ENCODE data around the gene CLIP4.
"Not testable (repeated sequence)": the region's sequence is repeated elsewhere in the genome, so short reads cannot be mapped to it uniquely, and the experiment has no call there.

CLIP4 gene

DNA sequence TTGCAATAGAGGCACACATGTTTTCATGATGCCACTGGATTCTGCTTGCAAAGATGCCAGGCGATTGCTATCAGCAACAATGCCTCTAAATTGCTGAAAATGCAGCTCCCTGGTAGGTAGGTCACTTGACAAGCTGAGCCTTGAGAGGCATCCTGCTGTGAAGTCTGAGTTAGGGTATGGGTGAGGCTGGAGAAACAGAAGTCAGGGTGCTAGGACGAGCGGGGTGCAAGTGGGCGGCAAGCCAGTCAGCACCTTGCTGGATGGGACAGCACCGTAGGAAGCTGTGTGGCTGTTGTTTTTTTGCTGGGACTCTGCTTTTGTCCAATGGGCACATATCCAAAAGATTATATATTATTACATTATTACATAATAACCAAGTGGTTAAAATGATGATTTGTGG lies 10.5 kb upstream of the CLIP4 start:
- DNase-seq (ENCODE audit: low read depth, low spot score): no peak

DNA sequence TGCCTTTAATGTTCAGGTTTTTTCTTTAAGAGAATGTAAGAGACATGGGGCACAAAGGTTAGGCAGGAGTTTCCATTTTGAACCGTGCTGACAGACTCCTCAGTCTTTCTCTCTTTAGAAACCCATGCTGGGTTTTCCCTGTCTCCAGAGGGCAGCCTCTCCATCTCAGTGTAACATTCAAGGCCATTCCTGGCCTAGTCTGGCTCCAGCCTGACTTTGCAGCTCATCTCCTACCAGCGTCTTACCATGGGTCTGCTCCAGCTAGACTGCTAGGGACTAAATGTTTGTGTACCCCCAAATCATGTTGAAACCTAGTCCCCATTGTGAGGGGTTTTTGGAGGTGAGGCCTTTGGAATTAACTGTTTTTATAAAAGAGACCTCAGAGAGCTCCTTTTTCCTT lies 9.8 kb upstream of the CLIP4 start:
- no peak for DNase-seq (ENCODE audit: low read depth, low spot score)

DNA sequence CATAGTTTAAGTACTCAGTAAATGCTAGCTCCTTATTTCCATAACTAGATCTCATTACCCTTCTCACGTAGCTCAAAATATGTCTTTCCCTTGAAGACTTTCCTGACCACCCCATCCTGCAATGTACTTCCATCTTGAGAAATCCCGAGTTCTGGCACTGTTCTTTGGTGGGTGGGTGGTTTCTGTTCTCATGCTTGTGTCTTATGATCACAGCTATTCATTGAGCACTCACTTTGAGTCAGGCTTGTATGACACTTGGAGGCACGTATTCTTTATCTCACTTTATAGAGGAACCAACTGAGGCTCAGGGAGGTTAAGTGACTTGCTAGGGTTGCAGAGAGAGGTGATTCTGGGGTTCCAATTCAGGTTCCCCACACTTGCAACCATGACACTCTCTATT lies 9.0 kb upstream of the CLIP4 start:
- DNase-seq (ENCODE audit: low read depth, low spot score): no peak

DNA sequence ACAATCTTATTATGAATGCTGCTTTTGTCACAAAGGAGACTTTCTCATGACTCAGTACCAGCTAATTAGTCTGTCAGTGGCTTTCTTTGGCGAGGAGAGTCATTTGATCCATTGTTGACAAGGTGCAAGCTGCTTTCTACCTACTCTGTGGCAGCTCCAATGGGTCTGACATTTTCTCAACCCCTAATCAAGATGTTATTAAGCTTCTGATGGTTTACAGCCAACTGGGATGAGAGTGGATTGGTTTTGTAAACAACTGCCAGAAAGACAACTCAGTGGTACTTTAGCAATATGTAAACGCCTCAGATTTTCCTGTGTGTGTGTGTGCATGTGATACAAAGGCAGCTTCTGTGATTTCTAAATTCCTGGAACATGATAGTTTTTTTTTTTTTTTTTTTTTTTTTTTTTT lies 8.2 kb upstream of the CLIP4 start:
- no peak for DNase-seq (ENCODE audit: low read depth, low spot score)

DNA sequence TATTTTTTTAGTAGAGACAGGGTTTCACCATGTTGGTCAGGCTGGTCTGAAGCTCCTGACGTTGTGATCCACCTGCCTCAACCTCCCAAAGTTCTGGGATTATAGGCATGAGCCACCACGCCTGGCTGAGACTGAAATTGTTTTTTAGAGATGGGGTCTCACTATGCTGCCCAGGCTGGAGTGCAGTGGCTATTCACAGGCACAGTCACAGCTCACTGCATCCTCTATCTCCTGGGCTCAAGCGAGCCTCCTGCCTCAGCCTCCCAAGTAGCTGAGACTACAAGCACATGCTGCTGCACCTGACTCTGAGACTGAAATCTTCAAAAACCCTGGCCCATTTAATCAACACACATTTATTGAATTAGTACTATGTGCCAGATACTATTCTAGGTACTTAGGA lies 7.7 kb upstream of the CLIP4 start:
- DNase-seq (ENCODE audit: low read depth, low spot score): not testable (repeated sequence)

DNA sequence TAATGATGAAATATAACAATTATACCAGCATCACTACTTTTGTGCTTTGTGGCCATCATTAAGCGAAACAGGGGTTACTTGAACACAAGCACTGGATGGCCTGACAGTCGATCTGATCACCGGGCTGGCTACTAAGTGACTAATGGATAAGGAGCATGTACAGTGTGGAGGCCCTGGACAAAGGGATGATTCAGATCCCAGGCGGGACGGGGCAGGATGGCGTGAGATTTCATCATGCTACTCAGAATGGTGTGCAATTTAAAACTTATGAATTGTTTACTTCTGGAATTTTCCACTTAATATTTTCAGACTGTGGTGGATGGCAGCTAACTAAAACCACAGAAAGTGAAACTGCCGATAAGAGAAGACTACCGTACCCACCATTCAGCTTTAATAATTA lies 7.0 kb upstream of the CLIP4 start:
- DNase-seq (ENCODE audit: low read depth, low spot score): no peak

DNA sequence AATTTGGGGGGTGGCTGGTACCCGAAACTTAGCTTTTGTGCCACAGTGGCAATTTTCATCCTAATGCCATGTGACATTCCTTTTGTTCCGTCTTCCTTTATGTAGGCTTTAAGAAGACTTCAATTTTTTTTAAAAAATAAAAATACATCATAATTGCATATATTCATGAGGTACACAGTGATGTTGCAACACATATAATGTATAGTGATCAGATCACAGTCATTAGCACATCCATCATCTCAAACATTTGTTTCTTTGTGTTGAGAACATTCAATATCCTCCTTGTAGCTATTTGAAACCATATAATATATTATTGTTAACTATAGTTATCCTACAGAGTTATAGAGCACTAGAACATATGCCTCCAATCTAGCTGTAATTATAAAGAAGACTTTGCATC lies 6.0 kb upstream of the CLIP4 start:
- no peak for DNase-seq (ENCODE audit: low read depth, low spot score)

DNA sequence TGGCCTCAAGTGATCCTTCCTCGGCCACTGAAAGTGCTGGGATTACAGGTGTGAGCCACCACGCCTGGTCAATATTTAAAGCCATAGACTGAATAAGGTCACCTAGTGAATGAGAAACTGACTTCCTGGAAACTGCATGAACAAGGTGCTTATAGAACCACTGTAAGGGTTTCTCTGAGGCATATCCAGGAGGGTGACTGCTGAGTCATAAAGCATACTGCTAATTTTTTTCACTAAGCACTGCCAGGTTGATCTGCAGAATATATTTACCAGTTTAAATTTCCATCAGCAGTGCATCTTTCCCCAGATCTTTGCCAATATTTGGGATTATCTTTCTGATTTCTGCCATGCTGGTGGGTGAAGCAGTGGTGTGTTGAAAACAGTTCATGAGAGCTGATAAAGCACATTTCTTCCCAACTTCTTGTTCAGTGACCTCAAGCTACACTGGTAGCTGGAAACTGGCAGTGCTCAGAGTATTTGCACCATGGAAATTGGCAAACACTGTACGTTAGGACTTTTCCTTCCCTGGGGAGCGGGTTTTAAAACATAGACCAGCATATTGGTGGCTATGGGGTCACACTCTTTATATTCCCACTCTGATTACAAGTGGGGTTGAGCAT lies 4.2 kb upstream of the CLIP4 start:
- DNase-seq (ENCODE audit: low read depth, low spot score): no peak

DNA sequence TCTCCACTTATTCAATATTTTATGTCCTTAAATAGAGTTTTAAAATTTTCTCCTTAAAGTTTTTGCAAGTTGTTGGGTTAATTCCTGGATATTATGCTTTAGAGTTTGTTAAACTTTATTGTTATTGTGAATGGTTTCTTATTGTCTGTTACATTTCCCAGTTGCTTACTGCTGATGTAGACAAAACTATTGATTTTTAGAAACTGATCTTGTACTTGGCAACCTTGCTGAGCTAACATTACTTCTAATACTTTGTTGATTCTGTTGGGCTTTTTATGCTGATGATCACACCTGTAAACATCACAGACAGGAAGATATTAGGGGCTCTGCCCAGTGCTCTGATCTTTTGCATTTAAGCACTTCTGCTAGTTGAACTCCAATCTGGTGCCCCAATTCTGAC lies 2.8 kb upstream of the CLIP4 start:
- DNase-seq (ENCODE audit: low read depth, low spot score): no peak

DNA sequence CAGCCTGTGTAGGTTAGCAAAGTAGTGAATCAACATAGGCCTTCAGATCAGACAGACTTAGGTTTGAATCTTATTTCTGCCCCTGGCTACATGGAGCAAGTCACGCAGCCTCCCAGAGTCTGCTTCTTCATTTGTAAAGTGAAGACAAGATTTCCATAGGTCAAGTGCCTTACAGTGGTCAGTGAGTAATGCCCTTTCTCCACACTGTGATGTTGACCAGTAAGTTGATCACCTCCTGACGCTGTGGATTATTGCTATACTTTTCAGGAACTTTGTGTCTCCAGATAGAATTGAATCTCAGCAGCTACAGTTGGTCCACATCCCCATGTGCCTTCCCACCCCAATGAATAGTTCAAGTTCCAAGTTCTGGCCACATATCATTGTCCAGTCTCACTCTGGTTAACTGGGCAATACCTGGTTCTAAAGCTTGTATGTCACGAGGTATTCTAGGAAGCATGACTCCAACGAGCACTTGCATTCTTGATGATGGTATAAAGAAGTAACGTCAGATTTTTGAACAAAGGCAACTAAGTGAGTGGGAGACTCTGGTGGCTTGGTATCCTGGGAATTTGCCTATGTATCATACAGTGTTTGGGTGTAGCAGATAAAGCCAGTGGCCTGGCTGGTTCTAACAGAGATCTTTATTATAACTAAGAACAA lies 2.1 kb upstream of the CLIP4 start:
- no peak for DNase-seq (ENCODE audit: low read depth, low spot score)

DNA sequence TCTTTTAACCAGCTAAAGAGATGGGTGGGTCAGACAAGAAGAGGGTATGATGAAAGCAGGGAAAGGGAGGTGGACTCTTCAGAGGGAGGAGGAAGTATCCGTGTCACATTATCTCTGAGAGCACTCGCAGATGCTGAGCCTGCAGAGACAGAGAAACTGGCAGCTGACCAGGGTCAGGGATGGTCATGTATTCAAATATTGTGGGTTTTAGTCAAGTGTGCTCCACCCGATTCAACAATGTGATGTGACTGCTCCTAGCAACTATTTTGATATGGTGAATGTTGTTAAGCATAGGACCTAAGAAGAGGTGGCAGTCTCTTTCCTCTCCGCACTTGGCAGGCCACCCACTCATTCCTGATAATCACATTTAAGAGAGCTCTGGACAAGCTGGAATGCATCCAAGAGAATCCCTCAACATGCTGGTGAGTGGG lies 1.3 kb upstream of the CLIP4 start:
- DNase-seq (ENCODE audit: low read depth, low spot score): no peak

DNA sequence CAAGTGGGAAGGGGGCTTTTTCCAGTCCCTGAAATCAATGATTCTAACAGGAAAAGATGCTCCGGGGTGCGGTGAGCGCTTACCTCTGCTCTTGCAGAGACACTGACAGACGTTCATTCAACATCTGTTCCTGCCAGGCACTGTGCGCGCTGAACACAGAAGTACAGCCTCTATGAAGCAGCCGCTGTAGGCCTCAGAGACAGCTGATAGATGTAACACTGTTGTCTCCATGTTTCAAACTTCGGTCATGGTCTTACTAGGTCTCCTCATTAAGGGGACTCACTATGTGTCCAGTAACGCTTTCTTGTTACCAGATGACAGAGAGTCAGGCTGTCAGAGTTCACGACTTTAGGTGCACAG lies 649 bp upstream of the CLIP4 start:
- no peak for DNase-seq (ENCODE audit: low read depth, low spot score)

DNA sequence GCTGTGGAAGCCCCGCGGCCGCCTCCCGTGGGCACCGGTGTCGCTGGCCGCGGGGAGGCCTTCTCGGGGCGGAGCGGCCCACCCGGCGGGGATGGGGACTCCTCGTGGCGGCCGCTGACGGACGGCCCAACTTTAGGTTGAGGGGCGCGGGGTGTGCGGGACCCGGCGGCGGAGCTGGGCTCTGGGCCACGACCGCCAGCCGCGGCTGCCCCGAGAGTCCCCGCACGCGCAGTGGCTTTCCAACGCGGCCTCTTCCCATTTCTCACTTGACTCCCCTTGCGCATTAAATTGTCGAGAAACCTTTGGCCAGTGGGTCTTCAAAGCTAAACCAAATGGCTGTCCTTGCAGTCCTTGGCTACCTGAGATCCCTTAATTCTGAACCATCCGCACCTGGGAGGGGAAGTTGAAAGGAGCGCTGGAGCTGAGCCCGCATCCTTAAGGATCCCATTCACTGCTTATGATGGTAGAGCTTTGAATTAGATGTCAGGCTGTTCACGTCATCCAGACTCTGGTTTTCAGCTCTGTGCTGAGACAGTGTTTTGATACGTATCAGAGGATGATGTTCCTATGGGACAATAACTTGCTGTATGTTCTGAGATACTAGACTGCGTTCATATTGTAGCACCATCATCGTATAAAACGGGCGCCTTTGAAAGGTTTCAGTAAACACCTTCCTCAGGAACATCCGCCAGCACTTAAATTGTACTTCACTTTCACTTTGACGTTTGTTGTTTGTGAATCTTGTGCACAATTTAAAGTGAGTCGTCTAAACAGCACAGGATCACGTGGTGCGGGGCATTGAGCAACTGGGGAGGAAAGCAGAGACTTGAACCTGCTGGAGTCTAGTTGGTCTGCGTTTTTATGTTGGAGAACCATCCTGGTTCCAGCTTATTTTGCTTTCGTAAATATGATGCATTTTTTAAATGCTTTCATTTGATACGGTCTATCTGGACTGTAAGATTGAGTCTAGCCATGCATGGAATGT lies 874 bp downstream of the CLIP4 start:
- DNase-seq (ENCODE audit: low read depth, low spot score): peak; percentile 47

DNA sequence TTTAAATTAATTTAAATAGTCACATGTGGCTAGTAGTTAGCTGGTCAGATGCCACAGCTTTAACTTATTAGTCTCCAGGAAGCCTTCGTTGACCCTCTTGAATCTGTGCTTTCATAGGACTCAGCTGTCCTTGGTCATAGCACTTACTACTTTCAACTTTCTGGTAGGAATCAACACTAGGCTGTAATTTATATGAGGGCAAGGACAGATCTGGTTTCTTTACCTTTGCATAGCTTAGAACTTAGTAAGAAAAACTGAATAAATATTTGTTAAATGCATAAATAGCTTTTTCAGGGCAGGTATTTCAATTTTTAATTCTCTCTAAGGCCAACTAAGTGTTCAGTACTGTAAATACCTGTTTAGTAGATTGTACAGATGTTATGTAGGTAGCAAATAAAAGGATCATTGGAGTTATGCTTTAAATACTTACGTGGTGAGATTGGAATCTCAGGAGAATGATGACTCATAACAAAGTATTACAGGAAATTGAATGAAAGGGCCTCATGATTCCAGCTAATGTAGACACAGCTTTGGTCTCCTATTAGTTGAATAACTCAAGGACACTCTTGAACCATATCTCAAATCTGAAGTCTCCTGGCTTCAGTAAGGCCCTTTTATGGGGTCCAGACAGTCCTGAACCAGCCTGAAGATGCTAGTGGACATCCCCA lies 2.6 kb downstream of the CLIP4 start:
- no peak for DNase-seq (ENCODE audit: low read depth, low spot score)

DNA sequence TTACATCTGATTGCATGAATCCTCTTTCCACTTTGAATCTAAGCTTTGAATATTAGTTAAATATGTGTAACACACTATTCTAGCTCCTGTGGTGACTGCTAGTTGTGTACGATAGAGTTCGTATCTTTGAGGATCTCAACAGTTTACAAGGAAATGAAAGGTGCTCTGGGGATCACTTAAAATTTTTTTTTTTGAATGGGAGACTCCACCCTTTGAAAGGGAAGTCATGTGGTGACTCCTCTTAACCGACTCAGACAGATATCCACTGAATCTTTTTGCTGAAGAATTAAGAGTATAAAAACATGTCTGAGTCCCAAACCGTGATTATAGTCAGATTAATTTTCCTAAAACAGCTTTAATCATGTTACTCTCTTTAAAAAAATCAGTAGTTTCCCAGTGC lies 4.0 kb downstream of the CLIP4 start:
- DNase-seq (ENCODE audit: low read depth, low spot score): no peak

DNA sequence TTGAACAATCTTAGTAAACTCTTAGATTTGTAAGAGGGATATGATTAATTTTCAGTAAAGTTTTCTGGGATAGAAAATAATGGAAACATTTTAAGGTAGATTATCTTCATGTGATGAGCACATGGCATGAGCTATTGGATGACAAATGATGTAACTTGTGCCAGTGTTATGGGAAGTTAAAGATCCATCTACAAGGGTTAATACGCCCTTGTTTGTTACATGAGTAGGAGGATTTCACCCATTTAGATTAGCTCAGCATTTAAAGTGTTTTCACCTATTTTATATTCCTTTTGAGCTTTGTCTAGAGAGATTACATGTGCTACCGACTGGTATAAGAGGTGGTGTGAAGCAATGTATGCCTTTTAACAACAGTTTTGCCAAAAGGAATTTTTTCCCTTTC lies 5.6 kb downstream of the CLIP4 start:
- DNase-seq (ENCODE audit: low read depth, low spot score): no peak

DNA sequence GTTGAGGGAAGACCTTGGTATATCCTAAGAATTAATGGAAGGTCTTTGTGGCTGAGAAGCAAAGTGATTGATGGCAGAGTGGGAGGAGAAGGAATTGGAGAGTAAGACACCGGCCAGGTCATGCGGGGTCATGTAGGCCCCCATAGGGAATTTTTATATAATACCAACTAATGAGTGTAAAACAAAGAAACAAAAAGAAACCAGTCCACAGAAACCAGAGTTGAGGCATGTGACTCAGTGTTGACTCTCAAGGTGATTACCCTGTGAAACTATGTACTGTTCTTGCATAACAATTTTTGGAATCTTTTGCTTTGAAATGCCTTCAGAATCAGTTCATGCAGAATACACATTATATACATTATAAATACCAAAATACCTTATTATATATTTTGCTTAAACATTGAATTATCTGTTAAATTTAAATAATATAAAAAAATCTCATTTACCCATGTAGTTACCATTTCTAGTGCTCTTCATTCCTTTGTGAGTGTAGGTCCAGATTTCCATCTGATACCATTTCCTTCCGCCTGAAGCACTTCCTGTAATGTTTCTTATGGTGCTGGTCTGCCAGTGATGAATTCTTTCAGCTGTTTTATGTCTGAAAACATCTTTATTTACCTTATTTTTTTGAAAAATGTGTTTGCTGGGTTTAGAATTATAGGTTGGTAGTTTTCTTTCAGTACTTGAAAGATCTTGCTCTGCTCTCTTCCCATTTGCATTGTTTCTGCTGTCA lies 8.6 kb downstream of the CLIP4 start:
- DNase-seq (ENCODE audit: low read depth, low spot score): no peak

DNA sequence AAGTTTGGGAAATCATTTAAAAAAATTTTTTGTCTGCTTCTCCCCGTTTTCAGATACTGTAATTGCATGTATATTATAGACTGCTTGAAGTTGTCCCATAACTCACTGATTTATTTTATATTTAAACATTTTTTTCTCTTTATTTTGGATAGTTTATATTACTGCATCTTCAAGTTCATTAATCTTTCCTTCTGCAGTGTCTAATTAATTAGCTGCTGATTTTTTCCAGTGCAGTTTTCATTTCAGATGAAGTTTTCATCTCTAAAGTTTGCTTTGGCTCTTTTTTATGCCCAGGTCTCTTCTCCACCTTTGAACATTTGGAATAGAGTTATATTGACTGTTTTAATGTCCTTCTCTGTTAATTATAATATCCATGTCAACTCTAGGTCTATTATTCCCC lies 9.3 kb downstream of the CLIP4 start:
- DNase-seq (ENCODE audit: low read depth, low spot score): no peak

DNA sequence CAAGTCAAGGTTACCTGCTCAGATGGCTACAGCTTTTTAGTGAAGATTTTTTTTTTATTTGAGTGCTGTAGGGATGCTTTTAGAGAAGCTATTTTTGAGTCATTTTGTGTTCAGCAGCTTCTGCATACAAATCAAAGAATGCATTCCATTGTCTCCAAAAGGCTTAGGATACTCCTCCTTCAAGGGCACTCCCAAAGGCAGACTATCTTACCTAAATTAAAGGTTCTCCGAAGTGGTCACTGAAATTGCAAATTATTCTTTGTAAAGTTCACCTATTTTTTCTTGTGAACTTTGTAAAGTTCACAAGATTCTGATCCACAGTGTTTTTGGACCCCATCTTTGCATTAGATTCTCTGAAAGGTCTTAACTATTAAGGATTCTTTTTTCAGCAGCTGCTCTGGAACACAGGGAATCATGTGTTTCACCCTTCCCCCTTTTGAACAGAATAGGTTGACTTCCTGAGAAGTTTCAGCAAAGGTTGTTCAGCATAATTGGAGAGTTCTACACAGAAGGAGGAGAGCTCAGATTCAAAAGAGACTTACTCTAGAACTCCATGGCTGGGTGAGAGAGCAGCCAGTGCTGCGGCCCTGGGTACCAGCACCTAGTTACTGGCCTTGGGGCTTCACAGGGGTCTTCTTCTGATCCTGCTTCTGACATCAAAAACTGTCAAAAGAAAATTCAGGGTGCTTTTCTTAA lies 14.5 kb downstream of the CLIP4 start:
- no peak for DNase-seq (ENCODE audit: low read depth, low spot score)

DNA sequence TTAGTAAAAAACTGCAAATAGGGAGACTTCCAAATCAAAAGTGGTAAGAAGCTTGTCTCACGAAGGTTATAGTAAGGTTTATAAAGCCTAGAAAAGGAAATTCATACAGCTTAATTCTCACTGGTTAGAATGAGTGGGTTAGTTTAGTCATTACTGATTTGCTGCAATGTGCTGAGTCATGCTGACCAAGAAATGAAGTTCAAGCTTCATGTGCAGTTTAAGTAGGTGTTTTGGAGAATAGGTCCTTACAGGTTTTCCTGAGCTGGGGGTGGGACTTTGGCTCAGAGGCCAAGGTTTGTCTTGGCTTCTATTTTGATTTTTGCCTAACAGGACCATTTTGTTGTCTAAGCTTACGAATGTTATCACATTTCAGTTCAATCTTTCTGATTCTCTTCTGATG lies 15.1 kb downstream of the CLIP4 start:
- DNase-seq (ENCODE audit: low read depth, low spot score): no peak

DNA sequence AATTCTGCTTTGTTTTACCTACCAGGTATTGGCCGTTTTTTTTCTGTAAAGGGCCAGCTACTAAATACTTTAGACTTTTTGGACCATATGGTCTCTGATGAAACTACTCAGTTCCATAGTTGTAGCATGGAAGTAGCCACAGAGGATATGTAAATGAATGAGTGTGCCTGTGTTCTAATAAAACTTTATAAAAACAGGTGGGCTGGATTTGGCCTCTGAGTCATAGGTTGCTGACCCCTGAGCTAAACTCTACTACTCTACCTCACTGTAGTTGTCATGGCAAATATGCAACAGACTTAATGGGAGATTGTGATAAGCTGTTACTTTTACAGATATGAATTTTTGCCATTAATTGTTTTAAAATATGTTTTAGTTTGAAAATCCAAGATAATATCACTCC lies 19.7 kb downstream of the CLIP4 start:
- no peak for DNase-seq (ENCODE audit: low read depth, low spot score)

Data from activated CD4-positive, CD25-positive, alpha-beta regulatory T cell treated with anti-CD3 and anti-CD28 coated beads, Interleukin-2, amount 50 U/mL, for 16 hours (primary cell).